ENCODE data around the gene TRIM29.

DNA sequence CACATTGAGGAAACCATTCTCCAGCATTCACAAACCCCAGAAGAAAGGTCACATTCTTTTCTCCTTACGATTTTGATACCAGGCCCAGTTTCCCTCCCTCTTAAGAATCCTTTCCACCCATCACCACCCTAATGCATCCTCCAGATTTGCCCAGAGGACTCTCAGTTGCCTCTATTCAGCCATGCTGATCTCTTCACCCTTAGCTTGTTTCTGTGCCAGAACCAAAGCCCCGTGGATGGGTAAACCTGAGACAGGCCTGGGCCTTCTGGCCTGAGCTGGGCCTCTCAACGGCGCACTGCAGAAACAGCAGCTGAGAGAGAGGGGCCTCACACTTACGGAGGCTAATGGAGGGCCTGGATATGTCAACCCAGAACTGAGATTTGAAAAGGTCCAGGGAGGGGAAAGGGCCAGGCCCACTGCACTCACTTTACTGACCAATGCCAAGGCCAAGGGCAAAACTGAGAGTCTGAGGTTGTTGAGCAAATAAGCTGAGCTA, 40.7 kb upstream of the TRIM29 start:
- TF ChIP-seq EZH2phosphoT487 (IDR thresholded peaks at IDR 0.05; ENCODE audit: borderline replicate concordance, low read length) (no peak), CTCF (IDR thresholded peaks at IDR 0.05; ENCODE audit: low read depth, low read length, poor library complexity, severe bottlenecking) (no peak)

Data from DOHH2 (cell line).